Hindlimb muscle (tissue), 1 donor: ENCODE measurements around the gene CHD3. TPM values are rescaled to one million over a fixed set of nuclear protein-coding genes. Genes with fewer than 3 reads are reported as not detected.
"Not testable (repeated sequence)": the region's sequence is repeated elsewhere in the genome, so short reads cannot be mapped to it uniquely, and the experiment has no call there.

ENCODE experiments used
- DNase-seq: peaks from one replicate; pipeline ENCODE4 v3.0.0-alpha.2; 2013
- polyA plus RNA-seq: library from polyadenylated mRNA; unstranded; fragments of 120-200 nt; gene quantifications from one replicate; pipeline ENCODE4 v1.2.1, GENCODE V29; 2013; ENCODE audit not compliant: insufficient read length

CHD3 gene
- polyA plus RNA-seq, 1 donor: 60.9 TPM

DNA sequence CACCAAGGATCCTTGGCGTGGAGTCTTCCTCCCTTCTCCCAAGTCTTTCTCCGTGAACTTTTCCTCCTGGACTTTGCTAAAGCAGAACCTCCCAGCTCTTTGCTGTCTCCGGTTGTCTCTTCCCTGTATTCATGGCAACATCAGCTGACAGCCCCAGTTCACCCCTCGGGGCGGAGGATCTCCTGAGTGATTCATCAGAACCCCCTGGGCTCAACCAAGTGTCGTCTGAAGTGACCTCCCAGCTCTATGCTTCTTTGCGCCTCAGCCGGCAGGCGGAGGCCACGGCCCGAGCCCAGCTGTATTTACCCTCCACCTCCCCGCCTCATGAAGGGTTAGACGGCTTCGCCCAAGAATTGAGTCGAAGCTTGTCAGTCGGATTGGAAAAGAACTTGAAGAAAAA is 44.4 kb downstream of the CHD3 start:
- DNase-seq: no peak

DNA sequence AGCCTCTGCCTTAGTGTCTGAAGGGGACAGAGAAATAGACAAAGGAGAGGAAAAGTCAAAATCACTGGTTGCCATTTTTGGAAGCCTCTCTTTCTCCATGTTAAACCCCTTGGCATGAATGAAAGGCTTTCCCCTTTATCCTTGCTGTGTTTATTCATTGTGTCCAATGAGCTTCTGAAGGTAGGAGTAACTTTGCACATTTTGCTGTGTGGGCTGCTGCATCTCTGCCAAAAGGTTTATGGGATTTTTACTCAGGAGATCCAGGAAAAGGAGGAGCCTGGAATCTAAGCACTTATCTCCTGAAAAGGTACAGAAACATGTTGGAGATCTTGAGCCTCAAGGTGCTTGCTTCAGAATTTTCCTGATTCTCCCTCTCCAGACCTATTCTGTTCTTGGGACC is 47.3 kb downstream of the CHD3 start:
- DNase-seq: no peak

DNA sequence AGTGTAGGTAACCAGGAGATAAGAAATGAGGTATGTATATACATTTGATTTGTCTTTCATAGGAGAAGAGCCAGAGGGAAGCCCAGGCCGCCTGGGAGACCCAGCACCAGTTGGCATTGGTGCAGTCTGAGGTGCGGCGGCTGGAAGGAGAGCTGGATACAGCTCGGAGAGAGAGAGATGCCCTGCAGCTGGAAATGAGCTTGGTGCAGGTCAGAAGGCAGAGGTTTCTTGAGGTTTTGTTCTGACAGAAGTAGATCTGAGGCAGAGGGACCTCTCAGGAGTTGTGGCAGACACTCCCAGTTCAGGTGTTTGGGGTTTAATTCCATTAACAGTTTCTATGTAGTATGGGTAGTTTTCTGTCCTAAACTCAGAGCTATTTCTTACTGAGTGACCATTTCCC is 51.4 kb downstream of the CHD3 start:
- no peak for DNase-seq

DNA sequence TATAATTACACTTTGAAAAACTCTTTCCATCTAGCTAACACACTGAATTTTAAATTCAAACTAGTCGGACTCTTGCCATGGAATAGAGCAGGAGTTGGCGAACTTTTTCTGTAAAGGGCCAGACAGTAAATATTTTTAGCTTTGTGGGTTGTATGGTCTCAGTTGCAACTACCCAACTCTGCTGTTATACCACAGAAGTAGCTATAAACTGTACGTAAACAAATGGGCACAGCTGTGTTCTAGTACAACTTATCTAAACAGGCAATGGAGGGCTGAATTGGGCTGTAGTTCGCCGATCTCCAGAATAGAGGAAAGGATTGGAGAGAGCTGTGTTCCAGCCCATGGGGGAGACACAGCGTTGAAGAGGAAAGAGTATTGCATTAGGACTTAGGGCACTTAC is 52.2 kb downstream of the CHD3 start:
- no peak for DNase-seq

DNA sequence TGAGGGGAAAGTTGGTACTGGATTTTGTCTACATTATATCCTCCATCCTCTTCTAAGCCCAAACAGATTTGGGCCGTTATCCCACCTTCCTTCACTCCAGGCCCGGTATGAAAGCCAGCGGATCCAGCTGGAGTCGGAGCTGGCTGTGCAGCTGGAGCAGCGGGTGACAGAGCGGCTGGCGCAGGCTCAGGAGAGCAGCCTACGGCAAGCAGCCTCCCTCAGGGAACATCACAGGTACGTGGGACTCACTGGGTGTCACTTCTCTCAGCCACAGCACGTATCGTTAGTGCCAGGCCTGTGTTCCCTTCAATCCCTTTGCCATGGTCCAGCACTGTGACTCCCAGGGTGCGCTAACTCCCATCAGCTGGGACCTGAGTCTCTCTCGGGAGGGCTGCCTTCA is 54.7 kb downstream of the CHD3 start:
- DNase-seq: no peak

DNA sequence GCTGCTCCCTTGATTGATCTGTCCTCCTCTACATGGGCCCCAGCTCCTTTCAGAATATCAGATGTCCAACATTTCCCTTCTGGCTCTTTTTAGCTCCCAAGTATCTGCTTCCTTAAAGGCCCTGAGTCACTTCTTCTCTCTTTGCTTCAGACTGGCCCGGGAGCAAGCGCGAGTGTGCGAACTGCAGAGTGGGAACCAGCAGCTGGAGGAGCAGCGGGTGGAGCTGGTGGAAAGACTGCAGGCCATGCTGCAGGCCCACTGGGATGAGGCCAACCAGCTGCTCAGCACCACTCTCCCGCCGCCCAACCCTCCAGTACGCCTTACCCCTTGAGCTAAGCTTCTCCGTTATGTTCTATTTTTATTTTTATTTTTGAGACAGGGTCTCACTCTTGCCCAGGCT is 55.7 kb downstream of the CHD3 start:
- DNase-seq: no peak

DNA sequence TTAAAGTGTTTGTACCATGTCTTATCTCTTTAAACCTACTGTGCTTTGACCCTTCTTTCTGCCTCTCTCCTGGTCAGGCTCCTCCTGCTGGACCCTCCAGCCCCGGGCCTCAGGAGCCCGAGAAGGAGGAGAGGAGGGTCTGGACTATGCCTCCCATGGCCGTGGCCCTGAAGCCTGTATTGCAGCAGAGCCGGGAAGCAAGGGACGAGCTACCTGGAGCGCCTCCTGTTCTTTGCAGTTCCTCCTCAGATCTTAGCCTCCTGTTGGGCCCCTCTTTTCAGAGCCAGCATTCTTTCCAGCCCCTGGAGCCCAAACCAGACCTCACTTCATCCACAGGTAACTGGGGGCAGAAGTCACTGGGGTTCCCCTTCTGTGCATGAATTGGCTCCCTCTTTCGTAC is 57.1 kb downstream of the CHD3 start:
- DNase-seq: no peak

DNA sequence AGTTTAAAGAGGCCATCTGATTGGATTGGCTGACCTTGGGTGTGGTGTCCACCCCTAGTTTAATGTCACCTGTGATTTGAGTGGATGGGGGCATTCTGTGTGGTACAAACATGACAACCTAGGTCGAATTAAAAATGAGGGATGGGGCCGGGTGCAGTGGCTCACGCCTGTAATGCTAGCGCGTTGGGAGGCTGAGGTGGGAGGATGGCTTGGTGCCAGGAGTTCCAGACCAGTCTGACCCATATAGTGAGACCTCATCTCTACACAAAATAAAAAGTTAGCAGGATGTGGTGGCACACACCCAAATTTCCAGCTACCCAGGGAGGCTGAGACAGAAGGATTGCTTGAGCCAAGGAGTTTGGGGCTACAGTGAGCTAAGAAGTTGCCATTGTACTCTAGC is 57.9 kb downstream of the CHD3 start:
- no peak for DNase-seq

DNA sequence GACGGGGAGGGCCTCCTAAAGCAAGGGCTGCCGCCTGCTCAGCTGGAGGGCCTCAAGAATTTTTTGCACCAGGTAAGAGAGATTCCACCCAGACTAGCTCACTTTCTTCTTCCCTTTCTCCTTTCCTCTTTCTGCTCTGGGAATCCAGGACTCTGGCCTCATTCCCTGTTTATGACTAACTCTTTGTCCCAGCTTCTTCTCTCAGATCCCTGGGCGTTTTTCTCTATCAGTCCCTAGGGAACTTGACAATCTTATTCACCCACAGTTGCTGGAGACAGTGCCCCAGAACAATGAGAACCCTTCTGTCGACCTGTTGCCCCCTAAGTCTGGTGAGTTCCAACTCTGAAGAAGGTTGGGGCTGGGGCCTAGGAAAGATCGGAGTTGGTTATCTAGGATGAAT is 59.1 kb downstream of the CHD3 start:
- no peak for DNase-seq

DNA sequence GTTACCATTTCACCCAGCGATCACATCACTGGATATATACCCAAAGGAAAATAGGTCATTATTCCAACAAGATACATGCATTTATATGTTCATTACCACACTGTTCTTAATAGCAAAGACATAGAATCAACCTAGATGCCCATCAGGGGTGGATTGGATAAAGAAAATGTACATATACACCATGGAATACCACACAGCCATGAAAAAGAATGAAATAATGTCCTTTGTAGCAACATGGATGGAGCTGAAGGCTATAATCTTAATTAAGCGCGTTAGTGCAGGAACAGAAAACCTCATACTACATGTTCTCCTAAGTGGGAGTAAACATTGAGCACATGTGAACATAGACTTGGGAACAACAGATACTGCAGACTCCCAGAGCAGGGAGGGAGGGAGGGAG is 62.0 kb downstream of the CHD3 start:
- no peak for DNase-seq

DNA sequence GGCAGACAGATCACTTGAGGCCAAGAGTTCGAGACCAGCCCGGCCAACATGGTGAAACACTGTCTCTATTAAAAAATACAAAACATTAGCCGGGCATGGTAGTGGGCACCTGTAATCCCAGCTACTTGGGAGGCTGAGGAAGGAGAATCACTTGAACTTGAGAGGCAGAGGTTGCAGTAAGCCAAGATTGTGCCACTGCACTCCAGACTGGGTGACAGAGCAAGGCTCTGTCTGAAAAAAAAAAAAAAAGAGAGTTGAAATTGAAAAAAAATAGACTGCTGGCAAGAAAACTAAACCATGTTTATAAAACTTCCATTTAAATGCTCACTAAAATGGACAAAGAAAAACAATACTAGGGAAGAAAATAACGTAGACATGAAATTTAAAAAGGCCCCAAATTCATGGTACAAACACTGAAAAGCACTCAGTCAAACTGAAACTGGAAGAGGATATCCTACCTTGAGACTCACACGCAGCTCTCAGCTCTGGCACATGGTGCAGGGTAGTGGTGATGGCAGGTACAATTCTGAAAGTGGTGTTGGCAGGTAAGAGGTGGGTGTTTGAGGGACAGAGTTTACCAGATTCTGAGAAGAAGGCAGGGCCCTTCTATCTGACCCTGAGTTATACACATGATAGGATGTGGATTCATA is 62.7 kb downstream of the CHD3 start:
- no peak for DNase-seq

DNA sequence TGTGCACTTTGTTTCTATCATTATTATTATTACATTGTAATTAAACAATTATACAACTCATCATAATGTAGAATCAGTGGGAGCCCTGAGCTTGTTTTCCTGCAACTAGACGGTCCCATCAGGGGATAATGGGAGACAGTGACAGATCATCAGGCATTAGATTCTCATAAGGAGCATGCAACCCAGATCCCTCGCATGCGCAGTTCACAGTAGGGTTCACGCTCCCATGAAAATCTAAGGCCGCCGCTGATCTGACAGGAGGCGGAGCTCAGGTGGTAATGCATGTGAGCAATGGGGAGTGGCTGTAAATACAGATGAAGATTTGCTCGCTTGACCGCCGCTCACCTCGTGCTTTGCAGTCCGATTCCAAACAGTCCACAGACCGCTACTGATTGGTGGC is 64.7 kb downstream of the CHD3 start:
- not testable (repeated sequence) for DNase-seq

DNA sequence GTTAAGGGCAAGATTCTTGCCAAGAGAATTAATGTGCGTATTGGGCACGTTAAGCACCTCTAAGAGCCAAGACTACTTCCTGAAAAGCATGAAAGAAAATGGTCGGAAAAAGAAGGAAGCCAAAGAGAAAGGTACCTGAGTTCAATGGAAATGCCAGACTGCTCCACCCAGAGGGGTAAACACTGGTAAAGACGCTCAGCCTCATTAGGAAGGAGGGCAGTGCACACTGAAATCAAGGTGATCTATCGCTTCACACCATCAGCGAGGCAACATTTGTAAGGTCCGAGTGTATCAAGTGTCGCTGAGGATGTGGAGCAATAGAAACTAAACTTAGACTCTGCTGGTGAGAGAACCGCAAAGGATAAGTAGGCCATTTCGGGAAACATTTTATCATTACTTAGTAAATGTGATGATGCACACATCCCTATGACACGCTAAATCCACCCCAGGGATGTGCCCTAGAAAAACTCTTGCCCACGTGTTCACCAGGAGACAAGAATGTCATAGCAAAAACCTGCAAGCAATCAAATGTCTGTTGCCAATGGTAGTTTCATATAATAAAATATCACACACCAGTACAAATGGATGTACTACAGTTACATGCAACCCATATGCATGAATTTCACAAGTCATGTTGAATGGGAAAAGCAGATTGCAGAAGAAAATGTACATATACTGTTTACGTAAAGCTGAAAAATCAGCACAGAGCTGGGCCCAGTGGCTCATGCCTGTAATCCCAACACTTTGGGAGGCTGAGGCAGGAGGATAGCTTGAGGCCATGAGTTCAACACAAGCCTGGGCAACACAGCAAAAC is 67.0 kb downstream of the CHD3 start:
- DNase-seq: no peak

DNA sequence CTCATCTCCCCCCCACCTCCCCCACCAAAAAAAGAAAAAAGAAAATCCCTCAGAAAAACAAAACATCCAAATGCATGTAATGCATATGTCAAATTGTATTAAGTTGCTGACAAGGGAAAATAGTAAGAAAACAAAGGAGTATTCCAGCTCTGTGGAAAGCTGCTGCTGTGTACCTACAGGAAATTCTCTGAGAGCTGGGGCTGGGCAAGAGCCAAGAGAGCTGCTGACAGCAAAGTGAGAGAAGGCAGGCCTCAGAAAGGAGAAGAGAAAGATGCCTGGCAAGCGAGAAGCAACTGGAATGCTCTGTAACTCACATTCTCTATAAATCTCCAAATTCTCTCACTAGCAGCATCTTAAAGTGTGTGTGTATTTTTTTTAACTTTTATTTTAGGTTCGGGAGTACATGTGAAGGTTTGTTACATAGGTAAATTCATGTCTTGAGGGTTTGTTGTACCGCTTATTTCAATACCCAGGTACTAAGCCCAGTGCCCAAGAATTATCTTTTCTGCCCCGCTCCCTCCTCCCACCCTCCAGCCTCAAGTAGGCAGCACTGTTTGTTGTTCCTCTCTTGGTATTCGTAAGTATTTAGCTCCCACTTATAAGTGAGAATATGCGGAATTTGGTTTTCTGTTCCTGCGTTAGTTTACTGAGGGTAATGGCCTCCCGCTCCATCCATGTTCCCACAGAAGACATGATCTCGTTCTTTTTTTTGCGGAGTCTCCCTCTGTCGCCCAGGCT is 67.8 kb downstream of the CHD3 start:
- DNase-seq: peak; percentile 59

DNA sequence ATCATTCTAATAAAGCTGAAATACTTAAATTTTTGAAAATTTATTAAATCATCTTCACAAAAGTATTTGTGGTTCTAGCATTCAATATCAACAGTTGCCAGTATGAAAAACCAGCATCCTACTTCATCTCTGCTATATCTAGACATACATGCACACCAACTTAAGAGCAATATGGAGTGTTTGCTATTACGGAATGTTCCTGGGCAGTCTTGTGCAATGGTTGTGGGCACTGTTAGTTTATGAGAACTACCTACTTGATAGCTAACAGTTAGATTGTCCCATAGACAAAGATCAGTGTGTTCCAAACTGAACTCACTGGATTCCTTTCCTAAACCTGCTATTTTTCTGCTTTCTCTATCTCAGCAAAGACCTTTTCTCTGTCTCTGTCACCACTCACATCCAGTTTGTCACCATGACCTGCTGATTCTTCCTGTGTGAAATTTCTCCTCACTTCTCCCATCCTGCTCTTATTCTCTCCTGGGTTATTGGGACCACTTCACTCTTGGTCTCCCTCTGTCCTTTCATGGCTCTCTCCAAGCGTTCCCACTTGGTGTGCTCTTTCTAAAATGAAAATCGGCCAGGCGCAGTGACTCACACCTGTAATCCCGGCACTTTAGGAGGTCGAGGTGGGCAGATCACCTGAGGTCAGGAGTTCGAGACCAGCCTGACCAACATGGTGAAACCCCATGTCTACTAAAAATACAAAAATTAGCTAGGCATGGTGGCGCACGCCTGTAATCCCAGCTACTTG is 71.1 kb downstream of the CHD3 start:
- no peak for DNase-seq

DNA sequence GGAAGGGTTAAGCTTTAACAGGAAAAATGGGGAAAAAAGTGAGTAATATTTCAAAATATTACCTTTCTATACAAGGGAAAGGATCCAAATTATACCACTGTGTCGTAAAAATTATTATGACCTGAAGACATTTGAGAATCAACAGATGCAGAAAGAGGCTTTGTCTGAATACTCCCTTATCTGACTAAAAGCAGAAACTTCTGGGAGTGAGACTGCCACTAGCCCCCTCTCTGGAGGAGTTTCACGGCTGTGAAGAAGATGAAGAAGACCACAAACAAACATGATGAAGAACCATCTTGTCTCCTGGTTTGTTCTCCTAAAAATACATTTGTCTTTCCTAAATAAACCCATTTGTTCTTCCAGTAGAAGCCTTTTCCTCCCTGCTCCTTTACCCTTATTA is 72.8 kb downstream of the CHD3 start:
- no peak for DNase-seq

Other genes with a start within 250 kb of the CHD3 start
- 33.8 TPM for gene ATP1B2, start 237.9 kb upstream of the CHD3 start, polyA plus RNA-seq
- gene TP53, start 201.3 kb upstream of the CHD3 start, polyA plus RNA-seq: 44.1 TPM
- gene WRAP53, start 200.3 kb upstream of the CHD3 start, polyA plus RNA-seq: 8.0 TPM
- 5.4 TPM for gene EFNB3, start 183.6 kb upstream of the CHD3 start, polyA plus RNA-seq
- 6.8 TPM for gene DNAH2, start 171.0 kb upstream of the CHD3 start, polyA plus RNA-seq
- 22.5 TPM for gene KDM6B, start 54.6 kb upstream of the CHD3 start, polyA plus RNA-seq
- gene TMEM88, start 33.7 kb upstream of the CHD3 start, polyA plus RNA-seq: 32.6 TPM
- gene NAA38, start 31.2 kb upstream of the CHD3 start, polyA plus RNA-seq: 42.8 TPM
- gene CYB5D1, start 30.8 kb upstream of the CHD3 start, polyA plus RNA-seq: 8.2 TPM
- 3.5 TPM for gene RNF227, start 27.5 kb downstream of the CHD3 start, polyA plus RNA-seq
- gene KCNAB3, start 41.1 kb downstream of the CHD3 start, polyA plus RNA-seq: 4.7 TPM
- 99.5 TPM for gene TRAPPC1, start 43.2 kb downstream of the CHD3 start, polyA plus RNA-seq
- 31.0 TPM for gene CNTROB, start 43.4 kb downstream of the CHD3 start, polyA plus RNA-seq
- gene GUCY2D, start 113.8 kb downstream of the CHD3 start, polyA plus RNA-seq: 0.15 TPM
- gene ALOX15B, start 150.3 kb downstream of the CHD3 start, polyA plus RNA-seq: 2.2 TPM
- not detected for gene ALOX12B, start 198.9 kb downstream of the CHD3 start, polyA plus RNA-seq
- gene ALOXE3, start 229.7 kb downstream of the CHD3 start, polyA plus RNA-seq: not detected
- gene HES7, start 235.3 kb downstream of the CHD3 start, polyA plus RNA-seq: 0.21 TPM